GM18867 (cell line): ENCODE measurements around the gene CEP112.

Experiments used
- ATAC-seq: cut with Tn5 transposase; IDR thresholded peaks from one replicate; pipeline ENCODE4 v1.9.1; 2021; ENCODE audit warnings: mild to moderate bottlenecking, moderate library complexity; ENCODE audit not compliant: unreplicated experiment

The CEP112 gene

DNA sequence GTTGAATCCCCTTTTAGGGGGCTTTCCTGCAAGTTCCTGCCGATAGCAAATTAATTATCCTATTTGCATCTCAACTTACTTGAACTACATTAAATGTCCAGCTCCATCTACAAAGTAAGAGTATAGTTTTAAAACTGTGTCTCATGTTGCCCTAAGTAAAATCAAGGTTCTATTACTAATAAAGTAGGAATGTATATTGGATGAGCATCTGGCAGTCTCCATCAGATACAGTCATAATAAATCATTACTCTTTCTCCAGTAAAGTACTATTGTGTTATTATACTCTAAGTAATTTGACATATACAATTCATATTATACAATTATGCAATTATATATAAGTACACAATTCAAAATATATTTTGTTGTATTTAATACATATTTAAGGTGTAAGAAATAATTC, 249.3 kb downstream of the CEP112 start:
- no peak for ATAC-seq

DNA sequence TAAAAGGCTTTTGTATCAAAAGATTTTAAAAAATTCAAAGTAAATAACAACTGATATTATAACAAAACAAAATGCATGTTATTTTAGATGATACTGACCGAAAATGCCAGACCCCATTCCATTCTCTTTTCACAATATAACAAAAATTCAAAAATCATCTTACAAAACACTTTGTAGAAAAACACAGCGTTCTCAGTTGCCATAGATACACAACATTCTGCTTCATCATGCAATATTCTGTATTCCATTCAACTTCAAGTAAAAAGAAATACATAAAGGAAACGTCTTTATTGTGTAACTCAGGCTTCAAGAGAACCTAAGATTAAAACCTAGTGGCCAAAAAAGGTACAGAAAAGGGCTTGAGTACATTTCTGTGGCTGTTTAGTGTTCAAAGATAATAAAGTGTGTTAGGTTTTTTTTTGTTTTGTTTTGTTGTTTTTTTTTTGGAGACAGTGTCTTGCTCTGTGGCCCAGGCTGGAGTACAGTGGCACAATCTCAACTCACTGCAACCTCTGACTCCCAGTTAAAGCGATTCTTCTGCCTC, 250.5 kb downstream of the CEP112 start:
- ATAC-seq, result no peak

DNA sequence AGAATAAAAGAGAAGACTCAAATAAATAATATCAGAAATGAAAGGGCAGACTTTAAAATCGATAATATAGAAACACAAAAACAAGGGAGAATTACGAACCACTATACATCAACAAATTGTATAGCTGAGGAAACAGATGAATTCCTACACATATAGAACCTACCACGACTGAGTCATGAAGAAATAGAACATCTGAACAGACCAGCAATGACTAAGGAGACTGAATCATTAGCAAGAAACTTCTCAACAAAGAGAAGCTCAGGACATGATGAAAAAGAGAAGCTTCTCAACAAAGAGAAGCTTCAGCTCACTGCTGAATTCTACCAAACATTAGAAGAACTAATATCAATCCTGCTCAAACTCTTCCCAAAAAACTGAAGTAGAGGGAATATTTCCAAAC, 255.9 kb downstream of the CEP112 start:
- ATAC-seq, result no peak

DNA sequence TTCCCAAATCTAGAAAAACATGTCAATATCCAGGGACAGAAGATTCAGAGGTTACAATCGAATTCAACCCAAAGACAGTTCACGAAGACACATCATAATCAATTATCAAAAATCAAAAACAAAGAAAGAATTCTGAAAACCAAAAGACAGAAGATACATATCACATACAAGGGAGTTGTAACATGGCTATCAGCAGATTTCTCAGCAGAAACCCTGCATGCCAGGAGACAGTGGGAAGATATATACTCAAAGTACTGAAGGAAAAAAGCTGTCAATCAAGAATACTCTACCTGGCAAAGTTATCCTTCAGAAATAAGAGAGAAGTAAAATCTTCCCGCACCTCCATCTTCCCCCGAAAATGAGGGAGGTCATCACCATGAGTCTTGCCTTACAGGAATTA, 258.6 kb downstream of the CEP112 start:
- ATAC-seq, result no peak

DNA sequence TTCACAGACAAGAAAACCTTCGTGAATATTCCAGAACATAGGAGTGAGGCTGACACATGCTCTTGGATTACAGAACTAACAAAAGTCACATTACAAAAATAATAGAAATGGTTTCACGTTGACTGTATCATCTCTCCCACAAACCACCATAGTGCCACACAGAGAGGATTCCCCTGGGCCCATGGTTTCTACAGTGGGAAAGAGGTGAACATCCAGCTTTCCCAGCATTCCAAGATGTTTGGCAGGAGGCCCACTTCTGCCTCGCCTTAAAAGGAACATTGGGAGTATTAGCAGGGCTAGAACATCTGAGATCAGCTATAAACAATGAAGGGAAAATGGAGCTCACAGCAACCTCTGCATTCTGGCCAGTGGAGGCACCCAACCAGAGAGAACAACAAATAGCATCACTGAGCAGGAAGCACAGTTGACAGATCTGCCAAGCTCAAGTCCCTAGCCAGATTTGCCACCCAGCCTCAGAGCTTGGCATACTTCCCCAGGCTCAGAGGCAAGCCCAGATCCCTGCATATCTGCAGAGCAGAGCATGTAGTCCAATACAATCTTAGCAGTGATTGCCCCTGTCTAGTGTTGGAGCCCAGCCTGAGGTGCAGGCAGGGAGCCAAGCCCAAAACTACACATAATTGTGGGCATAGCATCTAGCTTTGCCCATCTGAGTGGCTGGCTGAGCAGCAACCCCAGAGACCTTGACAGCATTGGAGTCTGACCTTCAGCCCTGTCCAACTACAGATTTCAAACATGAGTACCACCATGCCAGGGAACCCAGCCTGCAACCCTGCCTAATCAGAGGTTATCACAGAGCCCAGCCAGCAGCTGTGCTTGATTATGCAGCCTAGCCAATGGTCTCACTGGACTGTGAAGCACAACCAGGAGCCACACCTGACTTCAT, 260.4 kb downstream of the CEP112 start:
- ATAC-seq, result no peak

DNA sequence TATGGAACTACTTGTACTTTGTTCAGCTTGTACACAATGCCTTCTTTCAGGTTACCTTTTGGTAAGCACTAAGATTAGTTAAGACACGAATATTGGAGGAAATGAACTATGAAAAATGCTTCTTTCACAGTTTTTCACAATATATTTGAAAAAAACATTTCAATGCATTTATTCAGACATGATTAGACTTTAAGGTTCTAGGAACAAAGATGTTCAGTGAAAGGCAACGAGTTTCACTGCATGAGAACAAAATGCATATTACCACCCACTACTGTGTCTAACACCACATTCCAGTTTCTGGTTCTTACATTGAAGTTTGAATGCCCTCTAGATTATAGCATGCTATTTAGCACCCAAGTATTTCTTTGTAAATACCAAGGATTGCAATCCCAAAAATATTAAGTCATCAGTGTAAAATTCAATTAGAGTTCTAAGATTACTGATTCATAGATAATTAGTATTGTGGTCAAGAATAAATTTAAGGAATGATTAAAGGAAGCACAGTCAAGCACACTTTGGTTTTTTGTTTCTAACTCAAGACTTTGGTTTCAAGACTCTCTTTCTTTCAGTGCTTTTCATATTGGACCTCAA, 261.7 kb downstream of the CEP112 start:
- ATAC-seq, result no peak

DNA sequence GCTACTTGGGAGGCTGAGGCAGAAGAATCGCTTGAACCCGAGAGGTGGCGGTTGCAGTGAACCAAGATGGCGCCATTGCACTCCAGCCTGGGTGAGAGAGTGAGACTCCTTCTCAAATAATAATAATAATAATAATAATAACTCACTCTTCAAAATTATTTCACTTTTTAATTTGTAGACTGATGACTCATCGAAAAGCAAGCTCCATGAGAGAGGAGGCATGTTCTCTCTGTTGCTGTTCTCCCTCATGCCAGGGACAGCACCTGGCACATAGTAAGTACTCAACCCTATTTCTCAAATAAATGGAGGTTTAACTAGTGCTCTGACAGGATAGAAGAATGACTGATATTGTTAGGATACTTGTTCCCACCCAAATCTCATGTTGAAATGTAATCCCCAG, 265.3 kb downstream of the CEP112 start:
- no peak for ATAC-seq

DNA sequence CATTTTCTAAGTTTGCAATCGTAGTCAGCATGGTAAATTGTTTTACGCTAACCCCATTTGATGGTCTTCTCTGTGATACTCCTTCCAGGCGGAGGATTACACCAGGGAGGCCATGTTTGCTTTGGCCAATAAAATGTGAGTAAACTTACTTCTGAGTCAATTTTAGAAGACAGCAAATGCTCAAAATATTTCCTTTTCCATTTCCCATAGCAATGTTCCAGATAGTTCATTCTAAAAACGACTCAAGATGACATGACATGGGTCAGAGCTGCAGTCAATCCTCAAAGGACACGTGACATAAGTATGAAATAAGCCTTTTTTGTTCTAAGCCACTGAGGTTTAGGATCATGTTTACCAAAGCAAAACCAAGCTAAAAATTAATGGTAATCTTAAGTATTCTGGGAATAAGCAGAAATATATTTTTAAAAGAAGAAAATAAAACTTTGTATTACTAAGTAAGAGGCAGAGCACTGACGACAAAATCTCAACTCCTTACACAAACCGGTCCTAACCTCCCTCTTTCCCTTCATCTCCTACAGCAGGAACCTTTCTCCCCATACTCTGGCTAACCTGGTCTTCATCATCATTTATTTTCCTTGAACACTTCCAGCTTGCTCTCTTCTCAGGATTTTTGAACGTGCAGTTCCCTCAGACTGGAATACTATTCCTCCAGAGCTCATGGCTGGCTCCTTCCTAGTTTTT, 266.2 kb downstream of the CEP112 start:
- ATAC-seq, result no peak

DNA sequence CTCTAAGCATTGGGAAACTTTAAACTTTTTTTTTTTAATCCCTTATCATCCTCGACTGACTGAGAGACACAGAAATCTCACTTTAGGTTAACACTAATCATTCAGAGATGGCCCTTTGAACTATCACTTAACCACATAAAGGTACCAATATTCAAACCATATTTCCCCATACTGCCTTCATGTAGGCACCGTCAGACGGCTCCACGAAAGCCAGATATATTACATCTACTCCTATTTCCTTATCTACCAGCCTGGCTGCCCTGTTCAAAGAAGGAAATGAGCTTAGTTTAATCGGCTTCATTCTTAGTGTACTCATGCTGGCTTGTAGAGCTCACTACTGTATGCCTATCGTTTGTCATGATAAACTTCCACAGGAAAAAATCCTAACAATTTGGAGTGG, 270.9 kb downstream of the CEP112 start:
- no peak for ATAC-seq

DNA sequence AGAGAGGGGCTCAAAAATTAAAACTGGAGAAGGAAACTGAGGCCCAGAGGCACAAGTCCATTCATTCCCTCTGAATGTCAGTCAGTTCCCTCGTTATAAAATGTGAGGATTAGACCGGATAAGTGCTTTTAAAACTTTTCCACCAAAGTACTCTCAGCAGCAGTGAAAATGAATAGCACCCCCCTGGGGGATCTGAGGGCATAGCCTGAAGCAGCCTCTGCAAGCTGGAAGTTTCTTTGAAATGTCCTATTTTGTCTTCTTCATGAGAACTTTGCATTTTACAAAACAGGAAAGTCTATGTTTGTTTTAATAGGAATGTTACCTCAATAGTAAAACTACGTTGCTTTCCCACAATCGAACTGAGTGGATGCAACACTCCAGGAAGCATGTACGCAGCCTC, 273.0 kb downstream of the CEP112 start:
- no peak for ATAC-seq

DNA sequence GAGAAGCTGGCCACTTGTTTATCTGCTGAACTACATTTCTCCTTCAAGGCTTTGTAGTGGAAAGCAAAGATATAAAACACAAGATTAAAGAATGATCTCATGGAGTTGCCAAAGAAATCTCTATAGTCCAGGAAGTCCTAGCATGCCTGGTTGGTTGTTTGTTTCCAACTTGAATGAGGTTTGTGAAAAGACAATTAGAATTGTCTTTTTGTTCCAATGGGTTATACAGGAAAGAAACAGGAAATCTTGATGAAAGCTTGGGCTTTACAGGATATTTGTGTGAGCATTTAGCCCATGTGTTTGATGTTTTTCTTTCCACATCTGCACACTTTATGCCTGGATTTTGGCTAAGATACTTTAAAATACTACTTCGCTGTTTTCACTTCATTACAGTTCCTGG, 273.4 kb downstream of the CEP112 start:
- ATAC-seq, result no peak

DNA sequence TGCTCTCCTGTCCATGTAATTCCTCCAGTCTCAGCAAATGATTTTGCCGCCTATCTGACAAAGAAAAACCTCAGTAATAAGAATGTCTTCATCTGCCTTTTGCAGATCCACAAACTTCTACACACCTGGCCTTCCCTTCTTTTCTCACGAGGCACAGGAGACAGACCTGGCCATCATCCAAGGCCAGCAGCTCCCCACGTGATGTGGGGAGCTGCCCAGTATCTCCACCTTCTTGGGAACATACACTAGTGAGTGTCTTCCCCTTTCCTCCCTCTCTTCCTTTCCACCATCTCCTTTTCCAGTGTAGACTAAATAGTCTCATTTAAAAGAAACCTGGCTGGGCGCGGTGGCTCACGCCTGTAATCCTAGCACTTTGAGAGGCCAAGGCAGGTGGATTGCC, 274.4 kb downstream of the CEP112 start:
- ATAC-seq, result no peak

DNA sequence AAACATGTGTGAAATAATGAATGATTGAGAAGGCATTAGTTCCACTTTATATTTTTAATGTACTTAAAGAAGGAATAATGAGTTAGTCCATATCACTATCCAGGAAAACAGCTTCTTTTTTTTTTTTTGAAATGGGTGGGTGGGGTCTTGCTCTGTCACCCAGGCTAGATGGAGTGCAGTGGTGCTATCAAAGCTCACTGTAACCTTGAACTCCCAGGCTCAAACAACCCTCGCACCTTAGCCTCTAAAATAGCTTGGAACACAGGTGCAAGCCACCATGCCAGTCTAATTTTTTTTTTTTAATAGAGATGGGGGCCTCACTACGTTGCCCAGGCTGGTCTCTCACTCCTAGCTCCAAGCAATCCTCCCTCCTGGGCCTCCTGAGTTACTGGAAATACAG, 275.5 kb downstream of the CEP112 start:
- no peak for ATAC-seq

DNA sequence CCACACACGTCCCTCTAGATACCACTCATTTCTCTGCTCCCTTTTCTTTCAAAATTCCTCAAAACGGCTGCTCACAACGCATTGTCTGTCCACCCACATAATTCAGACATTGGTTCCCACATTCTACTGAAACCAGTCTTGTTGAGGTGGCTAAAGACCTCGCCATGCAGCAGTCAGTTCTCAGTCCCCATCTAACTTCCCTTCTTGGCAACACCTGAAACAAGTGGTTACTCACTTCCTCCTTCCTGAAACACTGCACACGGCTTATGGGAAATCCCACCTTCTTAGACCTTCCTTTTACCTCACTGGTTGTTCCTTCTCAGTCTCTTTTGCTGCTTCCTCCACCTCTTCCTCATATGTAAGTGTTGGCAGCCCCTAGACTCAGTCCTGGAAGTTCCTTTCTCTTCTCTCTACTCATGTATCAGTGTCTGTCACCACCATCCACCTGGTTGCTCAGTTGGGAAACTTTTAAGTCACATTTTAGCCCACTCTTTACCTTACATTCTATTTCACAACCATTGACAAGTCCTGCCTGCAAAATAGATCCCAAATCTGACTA, 277.1 kb downstream of the CEP112 start:
- ATAC-seq, result peak; percentile 99

DNA sequence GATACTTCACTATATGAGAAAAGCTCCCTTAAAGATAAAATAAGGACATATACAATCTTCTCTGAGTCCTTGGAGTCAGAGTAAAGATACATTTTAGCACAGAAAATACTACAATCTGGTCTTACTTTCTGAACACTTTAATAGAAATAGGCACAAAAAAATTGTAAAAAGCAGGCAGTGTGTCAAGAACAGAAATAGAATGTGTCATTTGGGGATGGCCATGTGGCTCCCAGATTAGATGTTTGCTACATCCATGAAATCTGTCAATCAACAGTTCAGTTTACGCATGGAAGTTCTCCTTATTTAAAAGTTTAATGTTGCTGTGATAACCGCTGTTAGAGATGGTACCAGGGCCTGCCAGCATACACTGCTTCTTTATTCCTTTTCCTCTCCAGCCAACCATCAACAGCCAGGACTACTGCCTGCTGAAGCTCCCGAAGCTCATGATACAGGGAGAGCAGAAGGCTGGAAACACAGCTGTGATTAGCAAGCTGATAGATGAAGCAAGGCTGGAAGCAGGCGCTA, 278.5 kb downstream of the CEP112 start:
- ATAC-seq, result no peak

DNA sequence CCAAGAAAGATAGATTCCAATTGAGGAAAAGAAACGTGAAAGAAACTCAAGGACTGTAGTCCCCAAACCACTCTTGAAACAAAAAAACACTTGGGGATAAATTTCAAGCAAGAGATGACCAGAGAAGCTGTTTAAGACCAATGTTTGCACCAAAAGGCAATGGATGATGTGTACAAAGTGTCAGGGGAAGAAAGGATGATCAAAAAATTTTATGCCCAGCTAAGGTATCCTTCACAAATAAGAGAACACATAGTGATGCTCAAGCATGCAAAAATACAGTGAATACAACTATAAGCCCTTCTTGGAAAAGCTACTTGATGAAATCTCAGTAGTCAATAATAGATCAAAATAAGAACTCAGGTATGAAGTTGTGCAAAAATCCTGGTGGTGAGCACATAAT, 281.1 kb downstream of the CEP112 start:
- ATAC-seq, result no peak

DNA sequence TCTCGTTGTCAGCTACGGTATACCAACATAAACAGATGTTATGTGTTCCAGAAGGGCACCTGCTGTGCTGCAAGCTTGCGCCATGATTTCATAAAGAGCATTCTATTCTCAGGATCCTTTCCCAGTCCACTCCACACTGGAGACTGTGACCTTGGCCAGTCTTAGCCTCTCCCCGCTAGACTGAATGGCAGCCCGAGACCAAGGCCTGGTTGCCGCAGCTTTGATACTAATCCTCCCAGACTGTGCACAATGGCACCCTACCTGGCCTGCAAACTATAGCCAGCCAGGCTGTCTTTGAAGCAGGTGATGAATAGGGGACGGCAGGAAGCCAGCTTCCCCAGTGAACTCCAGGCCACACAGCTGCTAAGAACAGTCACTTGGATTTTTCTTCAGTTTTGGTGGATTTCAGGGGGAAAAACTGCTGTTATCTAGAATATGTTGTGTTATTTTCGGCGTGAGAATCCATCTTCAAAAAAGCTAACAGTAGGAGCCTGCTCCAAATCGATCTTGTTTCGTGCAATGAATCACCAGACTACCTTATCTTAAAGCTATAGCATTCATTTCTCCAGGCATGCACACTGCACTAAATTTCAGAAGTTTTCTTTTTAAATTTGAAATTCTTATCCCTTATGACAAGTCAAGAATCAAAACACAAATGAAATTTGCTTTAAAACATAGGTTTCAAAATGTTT, 289.0 kb downstream of the CEP112 start:
- no peak for ATAC-seq

DNA sequence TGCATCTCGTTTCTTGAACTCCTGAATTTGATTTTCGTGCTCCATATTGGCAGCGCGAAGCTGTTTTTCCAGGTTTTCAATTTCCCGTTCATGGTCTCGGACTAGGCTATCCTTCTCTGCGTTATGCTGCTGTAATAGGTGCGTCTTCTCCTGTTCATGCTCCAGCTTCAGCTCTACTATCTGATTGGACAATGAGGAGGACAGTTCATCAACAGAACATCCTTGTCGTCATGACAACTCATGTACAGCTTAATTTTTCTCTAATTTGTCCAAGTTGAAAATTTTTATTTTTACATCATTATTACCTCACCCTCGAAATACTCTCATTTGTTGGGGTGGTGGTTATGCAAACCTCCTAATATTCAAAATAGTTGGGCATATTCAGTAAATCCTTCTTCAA, 289.8 kb downstream of the CEP112 start:
- ATAC-seq, result no peak

DNA sequence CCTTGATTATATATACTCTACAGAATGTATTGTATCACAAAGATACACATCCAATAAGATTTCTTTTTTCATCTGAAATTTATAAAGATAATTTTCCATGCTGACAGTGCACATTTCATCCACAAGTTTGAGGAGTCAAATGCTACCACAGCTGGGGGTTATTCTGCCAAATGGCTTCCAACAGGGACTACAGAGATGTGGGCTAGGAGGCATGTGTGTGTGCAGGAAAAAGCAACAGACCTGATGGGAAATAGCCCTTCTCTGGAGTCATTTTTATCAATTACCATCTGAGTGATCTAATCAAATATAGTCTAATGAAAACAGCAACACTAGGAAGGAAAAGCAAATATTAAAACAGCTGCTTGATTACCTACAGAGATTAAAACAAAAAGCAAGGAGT, 290.5 kb downstream of the CEP112 start:
- no peak for ATAC-seq

DNA sequence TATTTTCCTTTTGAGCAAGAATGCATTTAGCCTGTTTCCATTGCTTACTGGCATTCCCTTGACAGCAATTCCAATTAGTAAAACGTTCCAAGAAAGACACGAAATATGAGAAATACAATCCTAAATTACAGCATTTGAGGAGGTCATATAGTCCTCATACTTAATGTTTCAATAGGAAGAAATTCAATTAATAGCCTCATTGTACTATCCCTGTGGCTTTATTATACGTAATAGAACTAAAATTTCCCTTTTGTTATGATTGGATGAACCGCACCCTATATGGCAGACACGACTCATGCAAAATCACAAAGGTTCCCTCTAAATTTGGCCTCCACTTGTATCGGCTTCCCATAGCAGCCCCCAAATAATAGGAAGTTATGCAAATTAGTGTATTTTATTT, 291.7 kb downstream of the CEP112 start:
- no peak for ATAC-seq

DNA sequence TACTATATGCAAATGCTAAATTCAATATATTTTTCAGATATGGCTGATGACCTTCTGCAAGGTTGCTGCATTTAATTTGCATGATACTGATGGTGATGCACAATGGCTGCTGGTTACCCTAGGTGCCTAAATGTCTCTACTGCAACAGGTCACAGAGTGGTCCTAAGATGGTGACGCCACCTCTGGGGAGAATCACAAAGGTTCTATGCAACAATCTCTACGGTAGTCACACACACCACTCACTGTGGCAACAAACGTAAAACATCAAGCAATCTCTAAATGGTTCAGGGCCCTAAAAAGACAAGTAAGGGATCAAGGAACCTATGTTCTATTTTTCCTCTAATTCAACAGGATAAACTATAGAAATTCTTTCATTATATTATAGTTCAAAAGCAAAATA, 293.3 kb downstream of the CEP112 start:
- ATAC-seq, result no peak
